Epidermal melanocyte (primary cell): ENCODE measurements around the gene HERC5.
"Not testable (repeated sequence)": the region's sequence is repeated elsewhere in the genome, so short reads cannot be mapped to it uniquely, and the experiment has no call there.

Source experiments
- DNase-seq: peaks from one replicate; pipeline ENCODE4 v3.0.0; 2011; ENCODE audit warnings: low spot score; ENCODE audit not compliant: insufficient read length

Gene HERC5

DNA sequence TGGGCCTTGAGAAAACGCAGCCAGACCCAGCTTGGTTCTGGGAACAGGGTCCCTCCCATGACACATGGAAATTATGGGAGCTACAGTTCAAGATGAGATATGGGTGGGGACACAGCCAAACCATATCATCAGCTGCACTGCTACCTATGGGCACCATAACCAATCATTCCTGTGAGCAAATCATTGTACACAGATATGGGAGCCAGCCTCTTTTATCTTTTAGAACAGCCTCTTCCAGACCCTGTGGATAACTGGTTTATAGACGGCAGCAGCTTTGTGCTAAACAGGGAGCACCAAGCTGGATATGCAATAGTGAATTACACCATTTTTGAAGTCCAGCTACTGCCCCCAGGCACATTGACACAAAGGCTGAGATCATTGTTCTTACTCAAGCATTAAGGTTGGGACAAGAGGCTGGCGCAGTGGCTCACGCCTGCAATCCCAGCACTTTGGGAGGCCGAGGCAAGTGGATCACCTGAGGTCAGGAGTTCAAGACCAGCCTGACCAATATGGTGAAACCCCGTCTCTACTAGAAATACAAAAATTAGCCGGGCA lies 8.6 kb upstream of the HERC5 start:
- DNase-seq: not testable (repeated sequence)

DNA sequence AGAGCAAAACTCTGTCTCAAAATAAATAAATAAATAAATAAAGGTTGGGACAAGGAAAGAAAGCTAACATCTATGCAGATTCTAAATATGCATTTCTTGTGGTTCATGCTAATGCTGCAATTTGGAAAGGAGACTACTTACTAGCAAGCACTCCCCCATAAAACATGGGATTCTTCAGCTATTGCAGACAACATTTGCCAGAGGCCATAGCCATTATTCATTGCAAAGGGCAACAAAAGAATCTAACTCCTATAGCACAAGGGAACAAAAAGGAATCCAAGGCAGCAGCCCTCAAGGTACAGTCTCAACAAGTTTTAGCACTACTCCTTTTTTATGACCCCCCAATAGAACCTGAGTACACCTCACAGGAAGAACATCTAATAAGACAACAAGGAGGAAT lies 8.0 kb upstream of the HERC5 start:
- DNase-seq: no peak

DNA sequence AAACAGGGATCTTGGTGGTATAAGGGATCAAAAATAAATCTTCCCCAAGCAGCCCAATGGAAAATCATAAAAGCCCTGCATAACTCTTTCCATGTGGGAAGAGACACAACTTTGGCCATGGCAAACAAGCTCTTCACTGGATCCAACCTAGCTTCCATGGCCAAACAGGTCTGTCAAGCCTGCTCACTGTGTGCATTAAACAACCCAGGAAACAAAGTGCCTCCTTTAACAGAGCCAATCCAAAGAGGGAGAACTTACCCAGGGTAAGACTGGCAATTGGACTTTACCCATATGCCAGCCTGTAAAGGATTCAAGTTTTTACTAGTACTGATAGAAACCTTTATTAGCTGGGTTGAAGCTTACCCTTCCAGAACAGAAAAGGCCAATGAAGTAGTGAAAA lies 7.6 kb upstream of the HERC5 start:
- no peak for DNase-seq

DNA sequence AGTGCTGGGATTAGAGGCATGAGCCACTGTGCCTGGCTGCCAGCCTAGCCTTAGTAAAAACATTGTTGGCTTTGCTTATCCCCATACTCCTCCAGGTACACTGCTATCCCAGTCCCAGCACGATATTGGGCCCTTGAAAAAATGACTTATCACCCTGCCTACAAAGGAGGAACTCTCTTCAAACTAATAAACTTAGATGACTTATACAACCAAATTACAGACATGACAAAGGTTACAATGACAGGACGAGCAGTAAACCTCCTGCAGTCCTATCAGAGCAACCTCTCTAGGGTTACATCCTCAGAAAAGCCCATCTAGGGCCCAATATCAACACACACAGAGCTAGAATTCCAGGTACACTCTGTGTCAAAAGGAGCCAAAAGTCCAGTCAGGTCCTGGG lies 5.7 kb upstream of the HERC5 start:
- no peak for DNase-seq

DNA sequence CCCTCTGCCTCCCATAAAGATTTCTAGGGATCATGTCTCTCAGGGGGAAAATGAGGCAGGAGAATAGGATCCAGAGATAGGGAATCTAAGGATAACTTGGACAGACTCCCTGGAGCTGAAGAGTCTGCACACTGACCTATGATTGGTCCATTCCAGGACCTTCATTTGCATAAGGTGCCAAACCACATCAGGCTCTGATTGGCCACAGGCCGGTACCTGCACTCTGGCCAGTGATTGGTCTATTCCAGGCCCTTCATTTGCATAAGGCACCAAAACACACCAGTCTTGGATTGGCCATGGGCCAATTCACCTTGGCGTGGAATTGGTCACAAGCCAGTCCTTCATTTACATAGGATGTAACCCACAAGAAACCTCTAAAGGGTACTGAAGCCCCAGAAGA lies 4.0 kb upstream of the HERC5 start:
- no peak for DNase-seq

DNA sequence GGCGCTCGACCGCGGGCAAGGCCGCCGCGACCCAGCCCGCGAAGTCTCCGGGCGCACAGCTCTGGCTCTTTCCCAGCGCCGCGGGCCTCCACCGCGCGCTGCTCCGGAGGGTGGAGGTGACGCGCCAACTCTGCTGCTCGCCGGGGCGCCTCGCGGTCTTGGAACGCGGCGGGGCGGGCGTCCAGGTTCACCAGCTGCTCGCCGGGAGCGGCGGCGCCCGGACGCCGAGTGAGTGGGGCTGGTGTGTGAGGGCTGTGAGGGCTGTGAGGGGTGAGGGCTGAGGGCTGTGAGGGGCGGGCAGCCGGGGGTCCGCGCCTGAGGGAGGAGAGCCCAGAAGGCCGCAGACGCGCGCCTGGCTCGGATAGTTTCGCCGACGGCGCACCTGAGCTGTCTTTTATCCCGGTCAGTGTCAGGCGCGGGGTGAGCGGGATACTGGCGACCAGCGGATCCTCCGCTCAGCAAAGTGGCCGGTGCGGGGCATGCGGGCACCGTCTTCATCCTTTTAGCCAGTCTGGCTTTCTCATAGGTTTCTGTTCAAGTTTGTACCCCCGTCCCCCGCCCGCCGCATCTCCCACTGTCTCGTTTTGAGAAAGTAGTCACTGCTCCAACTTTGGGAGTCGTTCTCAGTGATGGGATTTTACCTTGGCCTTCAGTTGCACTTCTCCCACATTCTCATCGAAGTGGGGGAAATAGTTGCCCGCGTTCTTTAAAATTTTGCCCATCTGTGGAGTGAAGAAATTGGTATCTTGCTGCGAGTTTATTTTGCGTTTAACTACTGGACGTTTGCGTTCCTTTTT lies 586 bp downstream of the HERC5 start:
- DNase-seq: no peak

DNA sequence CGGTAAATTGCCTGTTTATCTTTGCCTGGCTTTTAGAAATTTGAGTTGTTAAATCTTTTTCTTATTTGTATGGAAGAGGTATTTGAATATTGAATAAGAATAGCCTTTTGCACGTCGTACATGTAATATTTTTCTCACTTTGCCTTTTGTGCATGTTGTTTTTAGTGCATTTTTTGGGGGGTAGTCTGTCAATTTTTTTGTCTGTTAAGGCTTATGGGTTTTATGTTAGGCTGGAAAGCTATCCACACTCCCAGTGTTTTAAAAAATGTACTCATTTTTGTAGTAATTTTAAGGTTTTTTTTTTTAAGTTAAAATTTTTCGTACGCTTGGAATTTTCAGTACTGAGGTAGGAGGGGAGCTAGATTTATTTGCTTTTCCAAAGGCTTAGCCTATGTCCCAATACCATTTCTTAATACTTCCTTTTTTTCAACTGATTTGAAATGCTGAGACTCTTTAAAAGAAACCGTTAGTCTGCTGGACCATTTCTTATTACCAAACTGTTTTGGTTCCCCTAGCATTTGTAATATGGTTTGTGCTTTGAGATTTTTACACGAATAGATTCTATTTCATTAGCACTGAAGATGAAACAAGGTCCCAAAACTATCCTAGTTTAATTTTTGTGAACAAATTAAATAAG lies 1.3 kb downstream of the HERC5 start:
- DNase-seq: no peak

DNA sequence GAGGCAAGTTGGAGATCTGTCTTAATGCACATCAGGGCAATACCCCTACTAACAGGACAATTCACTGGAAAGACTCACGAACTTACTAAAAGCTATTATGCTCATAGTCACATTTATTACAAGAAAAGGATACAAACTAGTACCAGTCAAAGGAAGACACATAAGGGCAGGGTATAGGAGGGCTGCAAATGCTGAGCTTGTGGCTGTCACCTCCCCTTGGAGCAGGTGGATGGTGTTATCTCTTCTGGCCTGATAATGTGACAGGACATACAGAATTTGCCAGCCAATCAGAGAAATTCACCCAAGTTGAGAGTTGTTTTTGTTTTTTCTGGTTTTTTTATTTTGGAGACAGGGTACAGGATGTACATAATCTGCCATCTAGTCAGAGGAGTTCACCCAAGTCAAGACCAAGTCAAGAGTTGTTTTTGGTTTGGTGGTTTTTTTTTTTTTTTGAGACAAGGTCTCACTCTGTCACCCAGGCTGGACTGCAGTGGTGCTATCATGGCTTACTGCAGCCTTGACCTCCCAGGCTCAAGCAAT lies 8.8 kb downstream of the HERC5 start:
- no peak for DNase-seq

DNA sequence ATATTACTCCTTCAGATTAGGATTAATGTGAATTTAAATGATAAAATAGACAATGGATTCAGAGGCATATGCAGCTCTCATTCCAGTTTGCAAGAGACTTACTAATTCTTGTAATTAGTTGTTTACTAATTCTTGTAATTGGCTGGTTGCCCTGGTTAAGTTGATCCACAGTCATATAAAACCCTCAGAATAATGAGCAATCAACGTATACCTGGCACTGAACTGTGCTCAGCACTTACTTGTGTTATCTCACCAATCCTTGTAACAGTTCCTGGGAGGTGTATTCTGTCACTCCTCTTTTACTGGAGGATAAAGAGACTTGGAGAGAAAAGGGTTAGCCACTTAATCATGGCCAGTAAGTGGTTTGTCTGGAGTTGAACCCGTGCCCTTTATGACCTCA lies 10.5 kb downstream of the HERC5 start:
- DNase-seq: no peak

DNA sequence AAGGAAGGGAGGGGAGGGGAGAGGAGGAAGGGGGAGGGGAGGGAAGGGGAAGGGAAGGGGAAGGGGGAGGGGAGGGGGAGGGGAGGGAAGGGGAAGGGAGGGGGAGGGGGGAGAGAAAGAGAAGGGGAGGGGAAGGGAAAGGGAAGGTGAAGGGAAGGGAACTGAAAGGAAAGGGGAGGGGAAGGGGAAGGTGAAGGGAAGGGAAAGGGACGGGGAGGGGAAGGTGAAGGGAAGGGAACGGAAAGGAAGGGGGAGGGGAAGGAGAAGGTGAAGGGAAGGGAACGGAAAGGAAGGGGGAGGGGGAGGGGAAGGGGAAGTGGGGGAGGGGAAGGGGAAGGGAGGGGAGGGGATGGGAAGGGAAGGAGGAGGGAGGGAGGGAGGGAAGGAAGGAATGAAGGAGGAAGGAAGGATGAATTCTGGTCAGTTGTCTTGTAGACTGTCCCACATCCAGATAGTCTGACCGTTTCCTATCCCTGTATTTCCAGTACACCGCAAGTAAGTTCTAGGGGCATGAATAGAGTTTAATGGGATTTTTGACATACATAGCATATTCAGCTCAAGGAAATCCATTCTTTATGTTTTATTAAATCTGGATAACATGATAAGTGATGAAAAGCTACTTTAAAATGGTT lies 20.4 kb downstream of the HERC5 start:
- no peak for DNase-seq

DNA sequence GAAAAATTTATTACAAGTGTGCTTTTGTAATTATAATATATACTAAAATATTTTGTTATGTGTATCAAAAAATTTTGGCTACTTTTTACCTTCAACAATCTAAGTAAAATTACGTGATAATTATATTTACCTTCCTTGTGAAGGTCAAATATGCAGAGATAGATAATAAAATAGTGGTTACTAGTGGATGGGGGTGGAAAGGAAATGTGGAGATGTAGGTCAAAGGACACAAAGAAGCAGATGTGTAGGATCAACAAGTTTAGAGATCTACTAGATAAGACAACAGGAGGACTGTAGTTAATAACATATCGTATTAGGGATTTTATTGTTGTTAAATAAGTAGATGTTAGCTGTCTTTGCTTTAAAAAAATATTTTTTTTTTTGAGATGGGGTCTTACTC lies 21.3 kb downstream of the HERC5 start:
- no peak for DNase-seq

DNA sequence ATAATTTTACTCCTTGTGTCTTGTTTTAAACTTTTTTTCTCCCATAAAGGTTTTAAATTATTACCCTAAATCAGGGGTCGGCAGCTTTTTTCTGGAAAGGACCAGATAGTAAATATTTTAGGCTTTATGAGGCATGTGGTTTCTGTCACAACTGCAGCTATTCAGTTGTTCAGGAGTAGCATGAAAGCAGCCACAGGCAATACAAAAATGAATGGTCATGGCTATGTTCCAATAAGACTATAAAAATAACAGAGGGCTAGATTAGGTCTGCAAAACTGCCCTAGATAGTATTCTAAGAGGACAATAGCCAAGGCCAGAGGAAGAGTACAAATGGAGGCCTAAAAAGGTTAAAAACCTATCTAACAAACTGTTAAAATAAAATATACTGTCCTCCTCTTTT lies 24.6 kb downstream of the HERC5 start:
- peak; percentile 63 for DNase-seq

DNA sequence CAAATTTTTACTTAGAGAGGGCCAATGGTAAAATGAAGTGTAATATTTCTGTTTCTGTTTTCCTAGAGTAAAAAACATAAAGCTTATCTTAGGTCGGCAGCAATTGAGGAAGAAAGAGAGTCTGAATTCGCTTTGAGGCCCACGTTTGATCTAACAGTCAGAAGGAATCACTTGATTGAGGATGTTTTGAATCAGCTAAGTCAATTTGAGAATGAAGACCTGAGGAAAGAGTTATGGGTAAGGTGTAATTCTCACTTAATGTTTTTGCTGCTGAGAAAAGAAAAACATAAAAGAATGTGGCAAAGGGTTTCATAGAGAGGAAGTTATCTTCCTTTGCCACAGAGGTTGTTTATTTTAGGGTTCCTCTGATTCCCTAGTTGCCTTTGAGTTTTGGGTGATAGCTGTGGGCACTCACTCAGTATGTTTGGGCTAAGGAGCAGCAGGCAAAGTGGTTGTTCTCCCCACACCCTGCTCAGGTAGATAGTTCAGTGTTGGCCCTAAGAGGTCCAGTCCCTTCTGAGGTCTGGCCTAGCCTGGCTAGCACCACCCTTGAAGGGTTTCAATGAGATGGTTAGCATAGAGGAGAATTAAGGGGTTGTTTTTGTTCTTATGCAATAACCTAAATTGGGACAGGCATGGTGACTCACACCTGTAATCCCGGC lies 32.3 kb downstream of the HERC5 start:
- no peak for DNase-seq

DNA sequence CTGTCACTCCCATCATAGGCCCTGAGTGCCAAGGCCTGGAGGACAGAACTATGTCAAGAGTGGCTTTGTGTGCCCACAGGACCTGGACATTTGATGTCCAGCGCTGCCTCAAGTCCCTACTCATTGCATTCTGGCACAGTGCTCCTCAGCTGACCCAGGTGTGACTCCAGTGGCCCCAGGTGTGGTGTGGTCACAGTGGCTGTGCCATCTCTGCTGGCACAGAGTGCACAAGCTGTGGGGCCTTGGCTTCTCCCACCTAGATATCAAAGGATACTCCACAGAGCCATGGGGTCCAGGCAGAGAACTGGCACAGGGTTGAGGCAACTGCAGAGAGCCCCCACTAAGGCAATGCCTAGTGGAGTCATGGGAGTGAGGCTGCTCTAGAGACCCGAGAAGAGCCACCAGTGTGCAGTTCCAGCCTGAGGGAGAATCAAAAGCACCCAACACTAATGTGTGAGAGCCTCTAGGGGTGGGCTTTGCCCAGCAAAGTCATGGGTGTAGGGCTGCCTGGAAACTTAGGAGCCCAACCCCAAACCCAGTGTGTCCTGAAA lies 41.0 kb downstream of the HERC5 start:
- no peak for DNase-seq

DNA sequence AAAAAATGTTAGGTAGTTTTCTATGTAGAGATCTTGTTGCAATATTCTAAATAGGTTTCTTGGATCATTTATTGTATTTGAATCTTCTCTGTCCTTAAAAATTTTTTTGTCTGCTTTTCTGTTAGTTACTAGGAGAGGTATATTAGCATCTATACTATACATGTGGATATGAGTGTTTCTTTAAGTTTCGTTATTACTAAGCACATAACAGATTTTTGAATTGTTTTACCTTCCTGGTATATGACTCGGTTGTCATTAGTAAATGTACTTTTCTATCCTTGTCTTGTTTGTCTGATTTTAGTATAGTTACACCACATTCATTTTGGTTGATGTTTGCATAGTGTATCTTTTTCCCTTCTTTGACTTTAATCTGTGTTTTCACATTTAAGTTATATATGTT lies 46.4 kb downstream of the HERC5 start:
- no peak for DNase-seq

DNA sequence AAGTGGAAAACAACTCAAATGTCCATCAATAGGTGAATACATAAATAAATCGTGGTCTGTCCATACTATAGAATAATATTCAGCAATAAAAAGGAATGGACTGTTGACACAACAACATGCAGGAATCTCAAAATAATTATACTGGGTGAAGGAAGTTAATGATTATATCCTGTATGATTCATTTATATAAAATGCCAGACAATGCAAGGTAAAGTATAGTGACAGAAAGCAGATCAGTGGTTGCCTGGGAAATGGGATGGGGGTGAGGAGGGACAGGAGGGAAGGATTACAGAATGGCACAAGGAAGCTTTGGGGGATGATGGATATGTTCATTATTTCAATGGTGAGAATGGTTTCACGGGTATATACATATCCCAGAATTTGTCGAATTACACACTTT lies 54.3 kb downstream of the HERC5 start:
- DNase-seq: no peak

DNA sequence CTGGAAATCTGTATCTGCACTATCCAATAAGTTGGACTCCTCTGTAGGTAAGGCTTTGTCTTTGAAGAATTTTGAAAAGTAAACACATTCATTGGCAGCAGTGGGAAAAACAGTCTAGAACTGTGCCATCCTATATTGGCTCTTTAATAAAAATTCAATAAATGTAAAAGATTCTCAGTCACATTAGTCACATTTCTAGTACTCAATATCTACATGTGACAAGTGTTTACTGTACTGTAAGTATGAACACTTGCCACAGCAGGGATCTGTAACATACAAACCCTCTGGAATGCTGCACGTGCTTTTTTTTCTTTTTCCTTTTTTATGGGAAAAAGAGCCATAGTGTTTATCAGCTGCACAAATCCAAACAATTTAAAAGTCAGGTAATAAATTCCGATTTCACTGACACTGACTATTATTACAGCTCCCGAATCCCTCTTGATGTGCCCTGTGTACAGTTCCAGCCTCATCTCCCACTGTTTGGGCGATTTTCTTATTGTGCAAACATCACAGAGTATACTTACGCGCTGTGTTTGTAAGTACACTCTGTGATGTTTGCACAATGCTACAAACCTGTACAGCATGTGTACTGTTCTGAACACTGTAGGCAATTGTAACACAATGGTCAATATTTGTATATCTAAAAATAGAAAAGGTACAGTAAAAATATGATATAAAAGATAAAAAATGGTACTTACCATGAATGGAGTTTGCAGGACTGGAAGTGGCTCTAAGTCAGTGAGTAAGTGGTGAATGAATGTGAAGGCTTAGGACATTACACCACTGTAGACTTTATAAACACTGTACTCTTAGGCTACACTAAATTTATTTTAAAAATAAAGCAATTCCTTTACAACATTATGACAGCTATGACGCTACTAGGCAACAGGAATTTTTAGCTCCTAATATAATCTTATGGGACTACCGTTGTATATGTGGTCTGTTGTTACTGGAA lies 57.9 kb downstream of the HERC5 start:
- no peak for DNase-seq

DNA sequence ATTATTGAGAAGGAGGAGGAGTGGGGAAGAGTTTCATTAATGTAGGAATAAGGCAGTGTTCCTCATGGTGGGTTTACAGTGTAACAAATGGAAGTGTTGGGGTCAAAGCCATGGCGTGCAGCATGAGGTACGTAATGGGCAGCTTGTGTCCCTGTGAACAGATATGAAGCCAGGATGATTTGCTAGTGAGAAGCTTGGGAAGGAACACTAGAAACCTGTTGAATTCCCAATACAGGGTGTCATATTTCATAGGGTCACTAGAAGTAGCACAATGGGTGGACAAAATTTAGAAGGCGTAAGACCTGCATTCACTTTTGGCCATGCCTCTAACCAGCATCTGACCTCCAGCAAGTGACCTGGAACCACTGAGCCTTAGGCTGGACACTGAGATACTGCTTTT lies 59.8 kb downstream of the HERC5 start:
- no peak for DNase-seq

DNA sequence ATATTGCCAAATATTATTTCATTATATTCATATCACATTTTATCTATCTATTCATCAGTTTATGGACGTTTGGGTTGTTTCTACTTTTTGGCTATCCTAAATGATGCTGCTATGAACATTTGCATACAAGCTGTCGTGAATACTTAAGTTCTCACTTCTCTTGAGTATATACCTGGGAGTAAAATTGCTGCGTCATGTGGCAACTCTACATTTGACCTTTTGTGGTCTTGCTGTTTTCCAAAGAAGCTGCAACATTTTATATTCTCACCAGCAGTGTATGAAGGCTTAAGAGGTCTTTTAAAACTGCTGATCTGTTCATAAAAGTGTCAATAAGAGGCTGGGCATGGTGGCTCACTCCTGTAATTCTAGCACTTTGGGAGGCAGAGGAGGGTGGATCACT lies 60.9 kb downstream of the HERC5 start:
- DNase-seq: no peak

DNA sequence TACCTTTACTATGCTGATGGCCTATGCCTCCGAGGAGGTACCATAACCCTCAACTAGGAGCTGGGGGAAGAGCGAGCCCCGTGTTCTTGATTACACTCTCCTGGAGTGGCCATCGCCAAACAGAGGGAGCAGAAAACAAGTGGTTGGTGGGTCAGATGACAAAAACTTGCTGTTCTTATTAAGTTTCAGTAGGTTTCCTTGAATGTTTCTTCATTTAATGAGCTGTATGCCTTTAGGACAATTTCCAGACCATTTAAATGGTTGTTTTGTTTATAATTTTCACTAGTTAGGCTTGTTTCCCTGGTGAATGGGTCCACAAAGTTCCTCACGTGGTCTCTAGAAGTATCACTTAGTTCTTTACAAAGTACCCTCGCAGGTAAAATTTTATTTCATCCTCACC lies 62.0 kb downstream of the HERC5 start:
- DNase-seq: peak; percentile 33
